ENCODE measurements around the gene CRELD1. TPM values are rescaled to one million over a fixed set of nuclear protein-coding genes. Genes with fewer than 3 reads are reported as not detected.

Gene CRELD1
- total and polyA plus RNA-seq, 10 of the 15 experiments (the other 5 are each of a cell fraction or from before 2014, with no cell fraction given), result 1.3 to 15.9 (median 8.8) TPM

- ATAC-seq (no peak), FAIRE-seq (no peak), DNase-seq (ENCODE audit: low read depth, low spot score) (no peak)
- no peak for TF ChIP-seq ATF7 (IDR thresholded peaks at IDR 0.05; ENCODE audit: low read depth)
- SMC1A ChIA-PET (ENCODE audit: uncharacterized antibody, unreplicated experiment), result no interaction called here
- Histone ChIP-seq H4K20me1 (ENCODE audit: control insufficient read depth, insufficient read depth) (no peaks in the 10 kb centered on the region), H3K9ac (ENCODE audit: control insufficient read depth, insufficient read depth, low read length) (no peak overlapping the region), H3K4me2 (ENCODE audit: control insufficient read depth, insufficient read depth) (no peak overlapping the region), H3K27me3 (replicated peaks in 1 of 2; ENCODE audit: control insufficient read depth in 2 of 2, insufficient read depth in 2 of 2, low read length in 1 of 2) (no peaks in the 10 kb centered on the region), H3K9me3 (replicated peaks; ENCODE audit: control insufficient read depth, insufficient read depth, low read length) (no peaks in the 10 kb centered on the region), H3K4me3 (no peak overlapping the region), H3K4me1 (ENCODE audit: control insufficient read depth, insufficient read depth, low read length) (no peaks in the 10 kb centered on the region), H2AFZ (ENCODE audit: control insufficient read depth, low read depth, low read length) (no peak overlapping the region), H3K27ac (ENCODE audit: control insufficient read depth, insufficient read depth) (no peak overlapping the region), H3K36me3 (ENCODE audit: control insufficient read depth in 2 of 2, insufficient read depth in 2 of 2, low read length in 1 of 2) (no peaks in the 10 kb centered on the region), H3K79me2 (ENCODE audit: control insufficient read depth, insufficient read depth, low read length) (peaks cover 12% of the 10 kb centered on the region)
- BruUV-seq (replicated peaks), result no TSS peak
- RAD21 ChIA-PET (ENCODE audit: unreplicated experiment), result no interaction called here
- in situ Hi-C loops (cut with MboI), result no loop called here
- CTCF ChIA-PET, result no interaction called here
- POLR2A ChIA-PET, result no interaction called here
- intact Hi-C loops (cut with micrococcal nuclease; ENCODE audit: unreplicated experiment), result no loop called here
These were observed 47.3 kb upstream of the CRELD1 start for GRCh38 chr3:9886328-9886727.

GRCh38 chr3:9887480-9887879 lies 46.2 kb upstream of the CRELD1 start:
- SMC1A ChIA-PET (ENCODE audit: uncharacterized antibody, unreplicated experiment), result no interaction called here
- Histone ChIP-seq H3K4me3 (no peak overlapping the region), H3K4me1 (ENCODE audit: control insufficient read depth, insufficient read depth, low read length) (no peaks in the 10 kb centered on the region), H2AFZ (ENCODE audit: control insufficient read depth, low read depth, low read length) (peak overlapping the region; percentile 29; the same call in 1 of the 2 replicates), H3K79me2 (ENCODE audit: control insufficient read depth, insufficient read depth, low read length) (peaks cover 23% of the 10 kb centered on the region), H3K4me2 (ENCODE audit: control insufficient read depth, insufficient read depth) (no peak overlapping the region), H3K9me3 (replicated peaks; ENCODE audit: control insufficient read depth, insufficient read depth, low read length) (no peaks in the 10 kb centered on the region; the same call in 2 of the 3 replicates), H3K36me3 (ENCODE audit: control insufficient read depth in 2 of 2, insufficient read depth in 2 of 2, low read length in 1 of 2) (peaks cover 0 to 2% of the 10 kb centered on the region in 2 experiments; a peak in 1 of 4 replicates), H3K9ac (ENCODE audit: control insufficient read depth, insufficient read depth, low read length) (no peak overlapping the region), H3K27ac (ENCODE audit: control insufficient read depth, insufficient read depth) (no peak overlapping the region), H4K20me1 (ENCODE audit: control insufficient read depth, insufficient read depth) (no peaks in the 10 kb centered on the region), H3K27me3 (replicated peaks in 1 of 2; ENCODE audit: control insufficient read depth in 2 of 2, insufficient read depth in 2 of 2, low read length in 1 of 2) (no peaks in the 10 kb centered on the region)
- in situ Hi-C loops (cut with MboI) (no loop called here), intact Hi-C loops (cut with micrococcal nuclease; ENCODE audit: unreplicated experiment) (no loop called here)
- FAIRE-seq (no peak), ATAC-seq (no peak), DNase-seq (ENCODE audit: low read depth, low spot score) (no peak)
- RAD21 ChIA-PET (ENCODE audit: unreplicated experiment), result no interaction called here
- TF ChIP-seq BMI1 (IDR thresholded peaks at IDR 0.05; ENCODE audit: borderline replicate concordance) (no peak), SPI1 (IDR thresholded peaks at IDR 0.05; ENCODE audit: borderline replicate concordance, insufficient read depth, low read depth, low read length) (peak; percentile 38; the same call in 1 of the 2 replicates)
- WGBS (ENCODE audit: insufficient coverage, insufficient replicate concordance, low lambda C conversion rate, missing lambda C conversion rate), result 34% methylated on average over 5 of the region's 5 CpGs
- POLR2A ChIA-PET, result no interaction called here
- CTCF ChIA-PET, result no interaction called here
- BruUV-seq (replicated peaks), result no TSS peak
